SK-MEL-5 (cell line): ENCODE results near the gene LRTM2. TPM values are rescaled to one million over a fixed set of nuclear protein-coding genes. Genes with fewer than 3 reads are reported as not detected.

Experiments
- DNase-seq: peaks from one replicate; pipeline ENCODE4 v3.0.0-alpha.2; 2016; ENCODE audit warnings: low read depth, low spot score
- in situ Hi-C: cut with HindIII; loops from 2 replicates; pipeline ENCODE4 v1.10.0; 2016; ENCODE audit warnings: low sequenced_read_pairs, high pct_unique_total_duplicates, low pct_unique_long_range_greater_than_20kb
- total RNA-seq: library from RNA; depleted of rRNA; stranded (reverse); fragments of >200 nt; shearing (Covaris generic); gene quantifications from 2 replicates; pipeline ENCODE4 v1.2.3, GENCODE V29; 2014

LRTM2 gene
- total RNA-seq, 1 experiment from 2014 or later, result not detected

GRCh38 chr12:1819571-1819970, 794 bp upstream of the LRTM2 start:
- in situ Hi-C loops, result no loop called here
- DNase-seq, result no peak

DNA sequence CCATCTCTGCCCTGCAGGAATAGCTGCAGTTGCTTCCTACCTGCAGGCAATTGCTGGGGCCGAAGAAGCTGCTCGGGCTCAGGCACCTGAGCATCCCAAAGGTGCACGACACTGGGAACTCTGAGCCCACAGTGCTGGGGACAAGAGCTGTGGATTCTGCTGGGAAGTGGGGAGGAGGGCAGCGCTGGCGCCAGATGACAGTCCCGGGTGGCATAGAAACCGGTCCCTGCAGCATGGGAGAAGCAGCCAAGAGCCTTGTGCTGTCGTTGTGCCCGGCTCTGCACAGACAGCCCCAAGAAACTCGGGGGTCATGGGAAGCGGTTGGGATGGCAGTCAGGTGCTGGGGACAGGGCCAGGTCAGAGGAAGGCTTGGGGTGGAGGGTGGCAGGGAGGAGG, 529 bp downstream of the LRTM2 start:
- in situ Hi-C loops, result no loop called here
- no peak for DNase-seq

DNA sequence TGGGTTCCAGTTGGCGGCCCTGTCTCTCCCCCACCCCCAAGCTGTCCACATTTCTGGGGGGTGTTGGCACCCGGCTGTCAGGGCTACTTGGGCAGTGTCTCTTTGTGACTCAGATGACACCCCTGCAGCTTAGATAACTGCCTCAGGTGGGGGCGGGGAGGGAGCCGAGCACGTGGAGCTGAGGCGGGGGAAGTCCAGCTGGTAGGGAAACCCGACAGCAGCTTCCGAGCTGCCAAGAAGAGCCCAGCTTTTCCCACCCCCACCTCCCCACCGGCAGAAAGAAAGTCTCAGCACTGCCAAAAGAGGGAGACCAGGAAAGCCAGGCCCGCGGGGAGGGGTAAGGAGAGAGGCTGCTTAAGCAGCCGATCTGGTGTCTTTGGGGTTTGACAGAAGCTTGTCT, 1.4 kb downstream of the LRTM2 start:
- in situ Hi-C loops, result no loop called here

GRCh38 chr12:1822699-1823098, 2.3 kb downstream of the LRTM2 start:
- in situ Hi-C loops, result no loop called here
- DNase-seq, result no peak

More for the DNA sequence above, 1.4 kb downstream of the LRTM2 start:
- no peak for DNase-seq

DNA sequence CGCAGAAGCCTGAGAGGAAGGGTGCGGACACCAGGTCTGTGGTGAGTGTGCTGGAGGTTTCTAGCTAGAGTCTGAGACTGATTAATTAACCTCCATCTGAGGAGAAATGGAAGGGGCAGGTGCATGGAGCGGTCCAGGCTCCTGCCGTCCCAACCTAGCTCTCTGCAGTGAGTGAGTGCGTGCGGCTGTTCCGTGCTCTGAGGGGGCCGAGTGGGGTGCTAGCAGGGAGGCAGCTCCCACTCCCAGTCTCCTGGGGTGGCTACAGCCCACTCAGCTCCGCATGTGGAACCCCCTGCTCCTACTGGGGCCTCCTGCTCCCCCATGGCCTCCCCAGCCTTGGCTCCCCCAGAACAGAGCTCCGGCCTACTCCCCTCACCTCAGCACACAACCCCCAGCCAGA, 2.9 kb downstream of the LRTM2 start:
- no peak for DNase-seq
- in situ Hi-C loops, result no loop called here

- in situ Hi-C loops, result no loop called here
These were observed 5.2 kb downstream of the LRTM2 start for GRCh38 chr12:1825382-1826102.

GRCh38 chr12:1826401-1826800, 6.0 kb downstream of the LRTM2 start:
- DNase-seq, result no peak
- in situ Hi-C loops, result no loop called here

More at GRCh38 chr12:1825382-1826102, 5.2 kb downstream of the LRTM2 start:
- no peak for DNase-seq

GRCh38 chr12:1826867-1827705, 6.7 kb downstream of the LRTM2 start:
- DNase-seq, result no peak
- in situ Hi-C loops, result no loop called here

- DNase-seq, result no peak
- in situ Hi-C loops, result no loop called here
These were observed 7.8 kb downstream of the LRTM2 start for GRCh38 chr12:1827826-1828805.

- in situ Hi-C loops, result no loop called here
- DNase-seq, result no peak
These were observed 8.5 kb downstream of the LRTM2 start for GRCh38 chr12:1828856-1829255.

- in situ Hi-C loops, result no loop called here
- DNase-seq, result no peak
These were observed 9.0 kb downstream of the LRTM2 start for GRCh38 chr12:1829306-1829900.

DNA sequence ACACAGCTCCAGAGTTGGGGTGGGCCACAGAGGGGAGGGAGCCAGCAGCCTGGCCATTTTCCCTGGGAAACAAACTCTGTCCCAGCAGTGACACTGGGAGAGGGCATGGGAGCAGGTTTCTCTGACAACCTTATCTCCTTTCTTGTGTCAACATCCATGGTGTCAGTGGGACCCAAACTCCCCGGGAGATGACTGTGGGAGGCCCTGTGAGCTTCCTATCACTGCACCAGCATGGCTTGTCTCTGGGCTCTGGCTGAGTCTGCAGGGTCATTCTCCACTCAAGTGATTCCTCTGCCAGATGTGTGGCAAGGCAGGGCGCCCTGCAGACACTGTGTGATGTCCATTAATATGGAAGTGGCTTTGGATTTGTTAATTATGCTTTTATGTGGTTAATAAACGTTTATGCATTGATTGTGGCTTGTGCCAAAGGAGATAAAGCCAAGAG, 10.1 kb downstream of the LRTM2 start:
- in situ Hi-C loops, result no loop called here
- DNase-seq, result no peak

DNA sequence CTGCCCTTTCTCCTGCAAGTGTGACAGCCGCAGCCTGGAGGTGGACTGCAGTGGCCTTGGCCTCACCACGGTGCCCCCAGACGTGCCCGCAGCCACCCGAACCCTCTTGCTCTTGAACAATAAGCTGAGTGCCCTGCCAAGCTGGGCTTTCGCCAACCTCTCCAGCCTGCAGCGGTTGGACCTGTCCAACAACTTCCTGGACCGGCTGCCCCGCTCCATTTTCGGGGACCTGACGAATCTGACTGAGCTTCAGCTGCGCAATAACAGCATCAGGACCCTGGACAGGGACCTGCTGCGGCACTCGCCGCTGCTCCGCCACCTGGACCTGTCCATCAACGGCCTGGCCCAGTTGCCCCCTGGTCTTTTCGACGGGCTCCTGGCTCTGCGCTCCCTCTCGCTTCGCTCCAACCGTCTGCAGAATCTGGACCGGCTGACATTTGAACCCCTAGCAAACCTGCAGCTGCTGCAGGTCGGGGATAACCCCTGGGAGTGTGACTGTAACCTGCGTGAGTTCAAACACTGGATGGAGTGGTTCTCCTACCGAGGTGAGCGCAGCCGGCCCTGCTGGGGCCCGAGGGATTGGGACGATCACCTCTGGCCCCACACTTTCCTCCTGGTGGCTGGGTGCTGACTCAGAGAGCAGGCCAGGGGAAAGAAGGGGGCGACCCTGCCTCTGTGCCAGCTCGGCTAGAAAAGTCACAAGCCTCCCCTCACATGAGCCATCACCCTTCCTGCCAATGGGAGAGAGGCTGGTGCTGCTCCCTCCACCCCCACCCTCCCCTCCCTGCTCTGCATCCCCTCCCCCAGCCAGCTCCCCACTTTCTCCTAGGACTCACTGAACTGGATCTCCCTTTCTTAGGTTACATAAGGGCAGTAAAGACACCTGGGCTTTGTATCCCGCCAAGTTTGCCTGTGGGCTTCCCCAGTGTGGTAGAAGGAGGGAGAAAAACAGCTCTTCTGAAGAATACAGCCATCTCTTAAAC, 10.9 kb downstream of the LRTM2 start:
- in situ Hi-C loops, result no loop called here
- peak; percentile 16 for DNase-seq

DNA sequence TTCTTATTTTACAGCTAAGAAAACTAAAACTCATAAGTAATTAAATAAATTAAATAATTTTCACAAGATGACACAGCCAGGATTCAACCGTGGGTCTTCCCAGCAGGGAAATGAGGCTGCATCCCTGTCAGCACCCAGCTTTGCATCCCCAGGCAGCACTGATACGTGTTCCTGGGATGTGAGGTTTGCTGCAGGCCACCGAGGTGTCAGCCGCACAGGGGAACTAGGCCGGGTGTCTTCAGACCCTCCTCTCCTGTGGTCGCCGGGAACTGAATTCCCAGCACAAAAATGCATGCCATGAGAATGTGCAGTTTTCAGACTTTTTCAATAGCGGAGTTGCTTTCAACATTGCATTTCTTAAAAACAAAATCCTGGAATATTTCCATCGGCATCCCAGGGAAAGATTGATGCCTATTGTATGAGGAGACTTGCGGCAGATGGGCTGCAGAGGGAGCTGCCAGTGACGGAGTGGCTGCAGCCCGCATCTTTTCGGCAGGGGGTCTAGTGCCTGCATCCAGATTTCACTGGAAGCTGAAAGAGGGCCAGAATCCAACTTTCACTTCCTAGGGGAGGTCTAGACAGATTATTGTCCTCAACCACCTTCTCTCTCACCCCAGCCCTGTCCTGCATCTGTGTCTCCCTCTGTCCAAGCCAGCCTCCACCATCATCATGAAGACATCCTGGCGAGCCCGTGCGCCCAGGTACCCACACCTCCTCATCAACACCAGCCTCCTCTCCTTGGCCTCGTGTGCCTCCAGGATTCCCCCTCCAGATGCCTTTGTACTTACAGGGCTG, 12.6 kb downstream of the LRTM2 start:
- in situ Hi-C loops, result no loop called here
- no peak for DNase-seq

DNA sequence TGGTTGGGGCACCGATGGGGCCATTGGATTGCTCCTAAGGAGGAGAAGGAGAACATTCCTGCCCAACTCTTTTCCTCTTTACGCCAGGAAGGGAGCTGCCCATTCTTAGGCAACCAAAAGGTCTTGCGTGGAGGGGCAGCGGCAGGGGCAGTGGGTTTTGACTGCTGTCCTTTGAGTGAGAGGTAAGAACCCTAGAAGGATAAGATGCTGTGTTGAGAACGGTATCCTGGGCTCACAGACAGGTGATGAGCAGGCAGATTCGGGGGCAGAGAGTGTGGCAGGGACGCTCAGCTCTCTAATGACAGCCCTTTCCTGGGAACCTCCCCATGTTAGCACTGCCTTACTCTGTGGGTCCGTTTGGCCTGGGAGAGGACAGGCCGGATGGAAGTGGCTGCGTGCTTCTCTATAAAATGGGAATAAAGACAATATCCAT, 13.2 kb downstream of the LRTM2 start:
- no peak for DNase-seq
- in situ Hi-C loops, result no loop called here
